Psoas muscle (tissue), 8 donors: ENCODE data around the gene ANGEL1. TPM values are rescaled to one million over a fixed set of nuclear protein-coding genes. Genes with fewer than 3 reads are reported as not detected.

Source experiments
- ATAC-seq, 4 donors: fragments of 200-7000 bp; cut with Tn5 transposase; one replicate each; pipeline ENCODE4 v1.9.1; 2020; ENCODE audit warnings: moderate library complexity in 3 of 4, mild to moderate bottlenecking in 2 of 4
- DNase-seq, 2 donors: peaks; one replicate each; pipeline ENCODE4 v3.0.0-alpha.2; 2020
- H3K27ac ChIP-seq: fragments of 200-600 bp; one replicate; pipeline ENCODE4 v1.8.0; 2022
- H3K27me3 ChIP-seq, 3 donors: fragments of 200-600 bp in 1 of 3; one replicate each; pipeline versions ENCODE4 v1.6.1 to v1.8.0; 2013 to 2022; ENCODE audit warnings: low read length in 2 of 3, mild to moderate bottlenecking in 2 of 3, moderate library complexity in 1 of 3; ENCODE audit not compliant: insufficient read depth in 3 of 3
- H3K36me3 ChIP-seq, 2 donors: fragments of 200-600 bp in 1 of 2; one replicate each; pipeline versions ENCODE4 v1.6.1 to v1.8.0; 2013 to 2022; ENCODE audit warnings: low read depth in 1 of 2, mild to moderate bottlenecking in 1 of 2, moderate library complexity in 1 of 2; ENCODE audit not compliant: insufficient read depth in 1 of 2
- H3K4me1 ChIP-seq: fragments of 200-600 bp; one replicate; pipeline ENCODE4 v1.8.0; 2022
- H3K4me3 ChIP-seq: fragments of 200-600 bp; one replicate; pipeline ENCODE4 v1.8.0; 2022; ENCODE audit warnings: mild to moderate bottlenecking
- H3K9me3 ChIP-seq: fragments of 200-600 bp; one replicate; pipeline ENCODE4 v1.8.0; 2022
- CTCF ChIP-seq: fragments of 200-600 bp; IDR thresholded peaks from one replicate; pipeline ENCODE4 v1.8.0; 2022; ENCODE audit warnings: antibody characterized with exemption
- WGBS, 3 donors: extraction: QIAGEN DNeasy Blood & Tissue Kit; methylation state at CpG; one replicate each; pipeline versions ENCODE4 v1.1.6 to v1.1.7; 2013; 5-methylcytosine and 5-hydroxymethylcytosine counted together
- intact Hi-C, 2 donors: fragments of 100-400 bp; cut with DNase I; formaldehyde crosslinking; loops; one replicate each; pipeline versions ENCODE4 v1.11.0 to v1.14.2; 2022
- polyA plus RNA-seq, 3 donors: library from polyadenylated mRNA; stranded (reverse); fragments of 200-250 nt; gene quantifications; one replicate each; pipeline ENCODE4 v1.2.3, GENCODE V29; 2013
- total RNA-seq, 4 donors: library from RNA; stranded (reverse); fragmentation: NEBNext Ultra II Directional in 2 of 4; extraction: Animal tissue kit (Norgen Biotek cat#: 25700) in 2 of 4; gene quantifications; one replicate each; pipeline versions ENCODE4 v1.2.1 to v1.2.4, GENCODE V29; 2021 to 2023
- donor health status: healthy with polysubstance abuse.
- donor health status: DM: no; HTN: no; CAD: no; lungs with moderate emphysema.
- donor health status: Bipolar disorder and iron deficiency.
- donor health status: healthy.
- donor health status: DM: yes; HTN: yes; CAD: no.
- donor health status: DM: no; HTN: no; CAD: no.
- donor health status: DM: no; HTN: no; CAD: no.
- donor health status: DM: yes; HTN: yes; CAD: no.

The ANGEL1 gene
- total and polyA plus RNA-seq, 7 donors = 4.5 to 14.1 (median 10.6) TPM

DNA sequence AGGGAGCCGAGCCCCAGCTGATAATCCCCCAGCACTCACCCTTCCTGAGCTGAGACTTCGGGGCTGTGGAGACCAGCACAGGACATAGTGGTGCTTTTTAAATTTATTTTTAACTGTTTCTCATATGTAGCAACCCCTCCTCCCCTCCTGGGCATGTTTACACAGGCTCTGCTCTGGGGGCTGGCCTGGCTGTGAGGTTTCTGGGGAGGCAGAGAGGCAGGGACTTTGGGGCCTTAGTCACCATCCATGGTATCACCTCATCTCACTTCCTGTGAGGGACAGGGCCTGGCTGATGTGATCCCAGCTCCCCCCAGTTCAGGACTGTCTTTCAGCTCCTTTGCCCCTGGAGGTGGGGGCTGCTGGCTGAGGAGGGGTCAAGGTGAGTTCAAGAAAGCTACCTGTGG lies 31.0 kb downstream of the ANGEL1 start:
- ATAC-seq = no peak
- Histone ChIP-seq H3K4me3 (no peak overlapping the region), H3K4me1 (peaks cover 12% of the 10 kb centered on the region), H3K27ac (no peak overlapping the region), H3K9me3 (no peaks in the 10 kb centered on the region), H3K36me3 (peaks cover 0 to 40% of the 10 kb centered on the region in 2 donors), H3K27me3 (no peaks in the 10 kb centered on the region)
- no peak for DNase-seq
- no peak for TF ChIP-seq CTCF
- 72 to 76% (median 73%) methylated on average over 2 of the region's 2 CpGs for WGBS, 3 donors
- intact Hi-C loops = loop anchor here in 1 of 2 donors (5.0 kb wide), 1 partner anchor 69 kb away; no protein-coding TSS in a partner anchor

DNA sequence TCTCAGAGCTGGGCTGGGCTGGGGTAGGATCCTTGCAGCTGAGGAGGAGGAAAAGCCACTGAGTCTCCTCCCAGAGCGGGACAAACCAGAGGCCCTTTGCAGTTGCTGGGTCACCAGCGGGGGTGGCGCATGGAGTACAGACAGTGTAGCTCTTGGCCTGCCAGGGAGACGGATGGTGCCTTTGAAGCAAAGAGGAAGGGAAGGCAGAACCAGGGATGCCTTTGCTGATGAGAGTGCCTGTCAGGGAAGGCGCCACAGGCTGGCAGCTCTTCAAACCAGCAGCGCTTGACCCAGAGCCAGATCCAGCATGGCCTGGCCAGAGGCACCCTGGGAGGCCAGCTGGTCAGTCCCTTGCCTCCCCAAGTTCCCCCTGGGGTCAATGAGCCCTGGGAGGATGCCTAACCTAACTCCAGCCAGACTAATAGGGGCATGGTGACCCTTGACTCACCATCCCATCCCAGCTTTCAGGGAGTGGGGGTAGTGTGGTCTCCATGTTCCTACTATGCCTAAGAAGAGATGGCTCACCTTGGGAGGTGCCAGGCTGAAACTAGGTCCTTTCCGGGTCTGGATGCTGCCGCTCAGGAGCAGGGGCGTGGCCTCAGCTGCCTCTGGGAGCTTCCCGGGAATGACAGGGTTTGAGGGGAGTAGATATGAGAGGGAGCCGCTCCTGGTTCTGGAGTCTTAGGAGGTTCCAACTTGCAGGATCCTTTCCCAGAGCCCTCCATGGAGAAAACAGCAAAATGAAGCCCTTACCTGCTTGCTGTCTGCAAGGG lies 31.6 kb downstream of the ANGEL1 start:
- H3K36me3 ChIP-seq = peaks cover 0 to 35% of the 10 kb centered on the region in 2 donors
- 60 to 76% (median 68%) methylated on average over 11 of the region's 11 CpGs for WGBS, 3 donors
- DNase-seq (peak in 1 of 2 donors; percentile 17), ATAC-seq (peak in 1 of 4 donors; percentile 13)
- H3K27me3 ChIP-seq = no peaks in the 10 kb centered on the region
- H3K4me3 ChIP-seq = no peak overlapping the region
- TF ChIP-seq CTCF = no peak
- H3K4me1 ChIP-seq = peaks cover 12% of the 10 kb centered on the region
- intact Hi-C loops = loop anchor here in 1 of 2 donors (5.0 kb wide), 1 partner anchor 69 kb away; no protein-coding TSS in a partner anchor
- H3K27ac ChIP-seq = no peak overlapping the region
- H3K9me3 ChIP-seq = no peaks in the 10 kb centered on the region

DNA sequence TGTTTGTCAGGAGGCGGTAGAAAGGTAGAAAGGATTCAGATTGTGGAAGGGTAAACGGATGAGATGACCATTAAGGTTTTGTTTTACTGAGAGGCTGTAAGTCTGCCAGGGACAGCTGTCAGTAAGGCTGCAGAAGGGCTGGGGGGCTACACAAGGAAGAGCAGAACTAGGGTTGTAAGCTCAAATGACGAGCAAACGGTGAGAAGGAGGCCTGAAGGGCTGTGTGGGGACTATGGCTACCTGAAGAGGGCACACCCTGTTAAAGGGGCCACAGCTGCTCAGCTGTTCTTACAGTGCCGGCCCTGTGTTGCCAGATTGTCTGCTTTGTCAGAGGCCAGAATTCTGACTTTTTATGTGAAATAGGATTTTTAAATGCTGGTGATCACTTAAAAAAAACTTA lies 32.3 kb downstream of the ANGEL1 start:
- intact Hi-C loops = loop anchor here in 1 of 2 donors (5.0 kb wide), 1 partner anchor 68 kb away; no protein-coding TSS in a partner anchor
- peaks cover 0 to 30% of the 10 kb centered on the region in 2 donors for H3K36me3 ChIP-seq
- no peaks in the 10 kb centered on the region for H3K27me3 ChIP-seq
- DNase-seq (no peak), ATAC-seq (no peak)
- no peak overlapping the region for H3K27ac ChIP-seq
- no peak for TF ChIP-seq CTCF
- H3K4me1 ChIP-seq = peaks cover 12% of the 10 kb centered on the region
- no peaks in the 10 kb centered on the region for H3K9me3 ChIP-seq
- WGBS, 3 donors = 52 to 68% (median 61%) methylated on average over 5 of the region's 5 CpGs
- no peak overlapping the region for H3K4me3 ChIP-seq

GRCh38 chr14:76780058-76780345 lies 32.7 kb downstream of the ANGEL1 start:
- H3K27me3 ChIP-seq = no peaks in the 10 kb centered on the region
- TF ChIP-seq CTCF = no peak
- DNase-seq = no peak
- no peaks in the 10 kb centered on the region for H3K9me3 ChIP-seq
- WGBS, 3 donors = 87 to 95% (median 93%) methylated on average over 2 of the region's 2 CpGs
- peaks cover 12% of the 10 kb centered on the region for H3K4me1 ChIP-seq
- H3K36me3 ChIP-seq = peaks cover 0 to 30% of the 10 kb centered on the region in 2 donors
- H3K4me3 ChIP-seq = no peak overlapping the region
- intact Hi-C loops = loop anchor here in 1 of 2 donors (5.0 kb wide), 1 partner anchor 68 kb away; no protein-coding TSS in a partner anchor
- no peak overlapping the region for H3K27ac ChIP-seq
- ATAC-seq = no peak
